Measurements from ENCODE around the gene MED13L.

DNA sequence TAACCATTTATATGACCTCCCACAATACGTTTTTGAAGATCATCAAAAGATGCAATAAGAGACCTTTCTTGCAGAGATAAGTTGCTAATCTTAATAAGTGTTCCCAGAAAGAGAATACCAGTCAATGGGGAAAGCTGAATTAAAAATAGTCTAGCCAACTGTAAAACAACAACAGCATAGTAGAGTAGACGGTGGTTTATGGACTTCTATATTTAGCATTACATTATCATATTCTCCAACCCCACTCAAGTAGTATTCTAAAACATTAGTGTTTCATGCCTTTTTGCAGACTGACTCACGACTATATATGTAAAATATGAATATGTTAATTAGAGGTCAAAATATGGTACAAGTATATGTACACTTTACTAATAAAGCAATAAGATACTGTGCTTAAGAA is 218.9 kb downstream of the MED13L start:
- TF ChIP-seq CTCF (IDR thresholded peaks at IDR 0.05; ENCODE audit: insufficient read depth, low read length, poor library complexity, severe bottlenecking) (no peak), EZH2phosphoT487 (conservative IDR thresholded peaks at IDR 0.05; ENCODE audit: low read length) (no peak)

Data from SU-DHL-6 (cell line).